HL-60/S4 treated with phorbol 12-myristate 13-acetate at 8.2 ng/mL for 4 days and 3 days (cell line): ENCODE results near the gene HECW1.
"Not testable (repeated sequence)": the region's sequence is repeated elsewhere in the genome, so short reads cannot be mapped to it uniquely, and the experiment has no call there.

Experiments used
- in situ Hi-C: fragments of 300-500 bp; cut with MboI; formaldehyde crosslinking; loops from 2 replicates; pipeline ENCODE4 v1.15.0; 2022; ENCODE audit warnings: low sequenced_read_pairs

The HECW1 gene

DNA sequence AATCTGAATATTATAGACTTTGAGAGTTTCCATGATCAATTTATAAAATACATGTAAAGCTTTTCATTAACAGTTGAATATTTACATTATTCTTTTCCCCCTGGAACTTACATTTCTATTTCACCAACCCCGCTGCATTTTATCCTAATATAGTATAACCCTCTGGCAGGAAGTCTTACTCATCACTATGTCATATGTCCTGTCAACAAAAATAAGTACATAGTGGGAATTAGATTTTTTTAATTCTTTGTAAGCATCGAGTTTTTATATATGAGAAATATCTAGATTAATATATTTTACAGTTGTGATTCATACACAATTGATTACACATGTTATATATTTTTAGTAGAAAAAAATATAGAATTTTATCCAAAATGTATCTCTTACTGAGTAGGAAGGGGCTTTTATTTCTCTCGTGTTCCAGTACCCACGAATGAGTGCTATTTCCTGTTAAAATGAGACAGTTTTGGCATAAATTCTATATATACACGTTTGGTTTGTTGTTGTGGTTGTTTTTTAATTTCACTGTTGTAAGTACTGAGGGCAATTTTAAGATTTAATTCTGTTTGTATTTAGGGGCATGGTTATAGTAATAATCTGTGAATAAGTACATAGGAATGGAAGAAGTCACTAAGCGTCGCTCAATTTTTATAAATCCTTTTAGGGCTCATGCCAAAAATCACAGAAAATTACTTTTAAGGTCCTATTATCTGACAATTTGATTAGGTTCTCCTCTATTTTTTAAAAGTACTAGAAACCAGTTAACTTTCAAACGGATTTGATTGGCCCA is 87.1 kb downstream of the HECW1 start:
- in situ Hi-C loops, result loop anchor here (25.0 kb wide), 1 partner anchor 88 kb away; no protein-coding TSS in a partner anchor

DNA sequence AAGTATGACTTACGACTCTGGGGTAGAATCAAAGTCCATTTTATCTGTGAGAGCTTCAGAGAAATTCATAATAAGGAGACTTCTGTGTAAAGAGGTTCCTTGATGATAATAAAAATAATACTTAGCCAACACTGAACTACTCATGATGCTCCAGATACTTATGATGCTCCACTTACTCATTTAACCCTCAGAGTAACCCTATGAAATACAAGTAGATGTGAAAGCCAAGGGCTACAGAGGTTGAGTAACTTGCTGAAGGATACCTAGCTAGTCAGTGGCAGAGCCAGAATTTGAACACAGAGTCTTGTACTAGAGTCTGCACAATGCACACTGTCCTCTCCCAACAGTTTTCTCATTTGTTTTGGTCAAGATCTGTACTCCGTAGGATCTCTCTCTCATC is 89.5 kb downstream of the HECW1 start:
- in situ Hi-C loops, result no loop called here

DNA sequence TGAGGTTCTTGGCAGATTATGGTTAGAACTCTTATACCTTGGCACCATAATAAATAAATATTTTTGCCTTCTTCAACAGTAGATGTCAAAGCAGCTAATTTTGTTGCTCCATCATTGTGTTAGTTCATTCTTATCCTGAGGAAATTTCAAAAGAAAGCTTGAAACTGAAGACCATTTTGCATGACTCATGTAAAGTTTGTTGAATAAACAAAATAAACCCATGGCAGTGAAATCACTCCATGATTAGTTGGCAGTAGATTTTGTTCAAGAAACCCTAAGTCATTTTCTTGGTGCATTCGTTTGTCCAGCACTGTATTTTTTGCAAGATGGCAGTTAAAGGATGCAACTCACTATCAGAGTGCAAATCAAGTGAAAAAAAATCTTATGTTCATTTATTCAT is 91.6 kb downstream of the HECW1 start:
- in situ Hi-C loops, result no loop called here

DNA sequence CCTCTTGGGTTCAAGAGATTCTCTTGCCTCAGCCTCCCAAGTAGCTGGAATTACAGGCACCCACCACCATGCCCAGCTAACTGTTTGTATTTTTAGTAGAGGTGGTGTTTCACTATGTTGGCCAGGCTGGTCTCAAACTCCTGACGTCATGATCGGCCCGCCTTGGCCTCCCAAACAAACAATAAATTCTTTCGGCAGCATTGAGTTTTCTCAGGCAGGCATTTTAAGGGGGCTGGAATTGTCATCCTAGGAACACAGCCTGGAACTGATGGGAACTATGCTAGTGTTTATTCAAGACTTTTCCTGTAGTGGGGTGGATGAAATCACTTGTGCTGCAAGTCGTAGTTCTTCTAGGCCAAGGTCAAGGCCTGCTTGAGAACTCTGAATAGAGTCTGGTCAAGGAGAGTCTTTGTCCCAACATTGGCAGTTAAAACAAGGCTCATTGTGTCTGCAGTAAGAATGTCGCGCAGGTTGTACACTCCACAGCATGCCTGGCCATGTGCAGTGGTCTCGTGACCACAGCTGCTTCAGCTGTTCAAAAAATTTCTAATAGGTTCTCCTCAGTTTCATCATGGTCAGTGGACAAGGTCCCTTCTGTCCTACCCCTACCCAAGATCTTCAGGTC is 92.8 kb downstream of the HECW1 start:
- in situ Hi-C loops, result no loop called here

DNA sequence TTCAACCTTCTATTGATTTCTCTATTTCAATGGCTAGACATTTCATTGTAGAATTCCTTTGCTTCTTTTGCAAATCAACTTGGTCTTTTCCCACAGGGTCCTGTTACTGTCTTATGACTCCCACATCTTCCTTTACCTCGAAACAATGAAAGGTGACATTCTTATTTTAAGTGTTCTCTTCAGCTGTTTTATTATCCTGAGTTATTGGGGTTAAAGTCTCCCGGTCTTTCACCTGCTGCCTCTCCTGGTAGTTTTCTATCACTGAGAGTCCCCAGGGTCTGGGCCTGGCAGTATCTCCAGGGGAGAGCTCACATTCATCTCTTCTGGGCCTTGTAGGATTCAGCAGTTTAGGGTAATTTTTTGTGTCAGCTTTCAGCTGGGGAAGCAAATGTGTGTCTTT is 95.8 kb downstream of the HECW1 start:
- in situ Hi-C loops, result no loop called here

DNA sequence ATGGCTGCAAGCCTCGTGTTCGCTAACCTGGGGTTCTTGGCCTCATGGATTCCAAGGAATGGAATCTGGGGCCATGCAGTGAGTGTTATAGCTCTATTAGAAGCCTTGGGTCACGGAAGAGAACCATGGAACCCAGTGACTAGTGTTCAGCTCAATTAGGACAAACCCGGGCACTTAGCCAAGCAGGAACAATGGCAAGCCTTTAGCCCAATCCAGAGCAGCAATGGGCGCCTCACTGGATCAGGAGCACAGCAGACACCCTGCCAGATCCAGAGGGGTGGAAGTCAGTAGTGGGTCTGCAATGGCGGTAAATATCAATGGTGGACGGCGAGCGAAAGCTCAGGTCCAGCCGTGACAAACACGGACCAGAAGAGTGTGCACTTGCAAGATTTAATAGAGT is 98.1 kb downstream of the HECW1 start:
- in situ Hi-C loops, result not testable (repeated sequence)

DNA sequence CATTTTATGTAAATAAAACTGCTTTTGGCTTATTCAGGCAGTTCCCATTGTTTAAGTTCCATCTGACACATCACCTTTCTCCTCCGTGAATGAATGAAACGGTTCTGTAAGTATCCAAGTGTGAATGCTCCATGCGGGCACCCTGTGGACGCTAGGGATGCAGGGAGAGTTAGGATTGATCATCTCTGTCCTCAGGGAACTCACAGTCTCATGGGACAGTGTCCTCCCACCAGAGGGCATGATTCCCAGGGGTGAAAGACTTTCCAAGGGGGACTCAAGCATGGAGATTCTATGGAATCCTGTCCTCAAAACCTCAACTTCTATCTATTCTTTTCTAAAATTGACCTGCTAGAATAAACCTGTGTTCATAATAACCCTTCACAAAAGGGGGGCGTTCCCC is 98.8 kb downstream of the HECW1 start:
- in situ Hi-C loops, result no loop called here

DNA sequence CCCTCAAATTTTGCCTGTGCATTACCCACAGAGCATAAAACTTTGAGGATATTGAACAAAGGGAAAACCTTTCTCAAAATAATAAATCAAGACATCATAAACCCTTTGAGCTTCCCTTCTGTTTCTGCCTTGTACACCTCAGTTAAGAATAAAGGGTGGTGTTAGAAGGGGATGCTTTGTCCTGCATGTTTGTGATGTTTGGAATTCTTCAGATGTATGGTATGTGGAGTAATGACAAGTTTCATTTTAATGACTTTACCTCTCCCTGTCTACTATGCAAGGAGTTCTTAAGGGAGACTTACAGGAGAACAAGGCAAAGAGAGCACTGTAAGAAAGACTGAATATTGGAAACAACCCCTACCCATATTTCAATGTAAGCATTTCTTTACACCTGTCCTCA is 99.2 kb downstream of the HECW1 start:
- in situ Hi-C loops, result no loop called here

DNA sequence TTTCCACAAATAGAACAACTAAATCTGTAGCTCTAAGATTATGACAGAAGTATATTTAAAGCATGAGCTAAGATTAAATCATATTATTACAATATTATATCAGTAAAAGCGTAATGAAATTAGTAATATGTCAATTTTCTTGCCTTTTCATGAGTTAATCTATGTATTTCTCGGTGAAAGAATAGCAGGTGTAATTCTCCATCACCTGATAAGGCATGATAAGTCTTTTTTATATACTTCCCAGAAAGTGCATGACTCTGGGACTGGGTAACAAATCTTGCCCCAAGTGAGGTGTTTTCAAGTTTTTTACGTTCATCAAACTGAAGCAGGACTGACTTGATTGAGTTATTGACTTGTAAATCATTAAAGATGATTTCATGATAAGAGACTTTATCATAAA is 100.5 kb downstream of the HECW1 start:
- in situ Hi-C loops, result no loop called here

DNA sequence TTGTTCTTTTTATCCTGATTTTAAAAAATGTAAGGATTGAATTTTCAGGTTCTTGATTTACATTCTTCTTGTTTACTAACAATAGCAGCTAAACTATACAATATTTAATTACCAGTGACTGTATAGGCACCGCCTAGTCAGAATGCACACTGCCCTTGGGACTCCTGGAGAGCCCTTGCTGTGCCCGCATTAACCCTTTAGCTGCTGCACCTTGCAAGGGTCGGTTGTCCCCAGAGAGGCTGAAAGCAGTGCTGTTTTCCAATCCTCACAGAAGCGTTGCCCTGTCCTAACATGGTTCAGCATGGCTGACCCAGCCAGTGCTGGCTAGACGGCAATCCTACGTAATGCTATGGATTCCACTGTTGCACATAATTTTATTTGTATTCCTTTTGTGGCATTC is 102.6 kb downstream of the HECW1 start:
- in situ Hi-C loops, result no loop called here

DNA sequence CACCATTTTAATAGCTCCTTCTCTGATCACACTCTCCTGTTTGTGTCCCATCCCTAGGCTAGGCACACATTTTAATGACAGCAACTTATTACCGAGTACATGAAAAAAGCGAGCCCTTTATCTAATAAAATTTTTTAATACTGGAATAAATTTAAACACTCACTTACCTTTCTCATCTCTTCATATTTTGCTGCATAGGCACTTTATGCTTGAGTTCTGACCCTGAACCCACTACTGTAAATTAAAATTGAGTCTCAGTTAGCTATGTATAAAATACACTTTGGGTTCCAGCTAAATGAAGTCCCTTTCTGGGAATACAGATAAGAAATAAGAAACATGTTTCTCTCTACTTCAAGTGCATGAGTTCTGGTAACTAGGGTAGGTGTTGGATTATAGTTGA is 104.6 kb downstream of the HECW1 start:
- in situ Hi-C loops, result no loop called here

DNA sequence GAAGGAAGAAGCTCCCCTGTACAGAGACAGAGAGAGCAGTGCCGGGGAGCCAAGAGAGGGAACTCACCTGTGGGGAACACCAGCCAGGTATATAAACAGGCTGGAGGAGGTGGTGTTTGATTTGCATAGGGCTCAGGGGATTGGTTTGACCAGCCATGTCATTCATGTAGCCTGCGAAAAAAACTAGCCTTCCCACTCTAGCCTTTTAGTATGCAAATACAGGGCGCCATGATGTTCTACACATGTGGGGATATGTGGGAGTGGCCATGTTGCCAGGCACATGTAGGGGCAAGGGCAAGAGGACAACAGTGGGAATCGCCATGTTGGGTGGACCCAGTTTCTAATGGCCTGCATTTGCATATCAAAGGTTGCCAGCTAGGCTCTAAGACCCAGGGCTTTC is 106.5 kb downstream of the HECW1 start:
- in situ Hi-C loops, result not testable (repeated sequence)

DNA sequence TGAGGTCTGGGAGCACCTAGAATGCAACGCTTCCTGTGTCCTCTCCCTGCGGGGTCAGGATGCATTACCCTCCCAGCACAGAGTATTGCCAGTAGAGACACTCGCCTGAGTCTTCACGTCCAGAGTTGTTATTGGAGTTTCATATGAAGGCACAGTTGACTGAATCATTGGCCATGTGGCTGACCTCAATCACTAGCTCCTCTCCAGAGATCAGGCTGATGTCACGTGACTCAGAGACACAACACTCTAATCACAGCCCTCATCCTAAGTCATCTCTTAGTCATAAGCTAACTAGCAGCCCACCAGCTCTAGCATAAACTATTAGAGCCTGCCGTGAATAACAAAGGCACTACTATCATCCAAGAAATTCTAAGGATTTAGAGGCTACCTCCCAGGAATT is 107.8 kb downstream of the HECW1 start:
- in situ Hi-C loops, result no loop called here

DNA sequence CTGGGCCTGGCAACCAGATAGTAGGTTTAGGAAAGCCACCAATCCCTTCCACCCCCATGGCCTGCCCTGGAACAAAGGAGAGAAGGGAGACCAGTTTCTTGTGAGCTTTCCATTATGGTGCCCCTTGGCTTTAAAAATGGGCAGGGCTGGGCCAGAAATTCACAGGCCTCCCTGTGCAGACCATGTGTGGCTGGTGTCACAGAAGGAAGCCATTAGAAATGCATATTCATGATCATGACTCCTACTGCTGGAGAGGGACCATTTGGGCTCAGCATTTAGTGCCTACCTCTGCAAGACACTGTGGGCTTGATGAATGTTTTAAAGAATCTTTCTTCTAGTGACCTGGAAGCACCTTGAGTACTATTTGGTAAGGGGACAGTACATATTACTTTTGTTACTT is 108.3 kb downstream of the HECW1 start:
- in situ Hi-C loops, result no loop called here

DNA sequence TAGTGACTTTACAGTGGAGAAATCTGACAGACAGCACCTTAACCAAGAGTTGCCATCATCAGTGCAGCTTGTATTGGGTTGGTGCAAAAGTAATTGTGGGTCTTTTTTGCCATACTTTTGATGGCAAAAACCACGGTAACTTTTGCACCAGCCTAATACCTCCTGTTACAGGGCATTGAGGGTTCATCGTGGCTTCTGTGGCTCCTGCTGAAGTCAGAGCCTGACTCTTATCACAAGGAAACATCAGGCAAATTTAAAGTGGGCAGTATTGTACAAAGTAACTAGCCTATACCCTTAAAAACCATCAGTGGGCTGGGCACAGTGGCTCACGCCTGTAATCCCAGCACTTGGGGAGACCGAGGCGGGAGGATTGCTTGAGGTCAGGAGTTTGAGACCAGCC is 117.4 kb downstream of the HECW1 start:
- in situ Hi-C loops, result no loop called here

DNA sequence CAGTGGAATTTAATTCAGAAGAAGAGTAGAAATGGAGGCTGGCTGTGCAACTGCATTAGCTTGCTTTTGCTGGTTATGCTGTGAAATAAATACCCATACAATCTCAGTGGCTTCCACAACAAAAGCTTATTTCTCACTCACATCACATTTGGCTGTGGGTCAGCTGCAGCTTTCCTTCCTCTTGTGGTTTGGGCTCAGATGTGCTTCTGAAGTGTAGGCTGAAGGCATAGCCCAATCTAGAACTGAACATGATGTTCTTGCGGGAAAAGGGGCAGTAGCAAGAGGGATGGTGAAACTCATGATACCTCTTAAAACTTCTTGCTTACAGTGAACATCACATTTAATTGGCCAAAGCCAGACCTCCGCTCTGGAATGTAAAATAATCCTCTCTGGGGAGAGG is 119.9 kb downstream of the HECW1 start:
- in situ Hi-C loops, result no loop called here

DNA sequence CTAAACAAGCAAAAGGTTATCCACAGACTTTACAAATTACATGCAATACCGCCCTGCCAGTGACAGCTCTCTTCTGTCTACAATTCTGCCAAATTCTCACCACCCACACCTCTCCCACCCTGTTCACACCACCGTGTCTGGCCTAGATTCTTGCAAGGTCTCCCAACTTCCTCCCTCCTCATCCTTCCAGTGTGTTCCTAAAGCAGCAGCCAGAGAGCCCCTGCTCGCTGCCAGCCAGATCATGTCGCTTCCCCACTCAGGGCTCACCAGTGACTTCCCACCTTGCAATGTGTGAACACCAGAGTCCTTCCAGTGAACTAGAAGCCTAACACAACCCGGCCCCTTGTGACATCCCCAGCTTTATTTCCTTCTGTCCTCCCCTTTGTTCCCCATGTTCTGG is 121.6 kb downstream of the HECW1 start:
- in situ Hi-C loops, result no loop called here

DNA sequence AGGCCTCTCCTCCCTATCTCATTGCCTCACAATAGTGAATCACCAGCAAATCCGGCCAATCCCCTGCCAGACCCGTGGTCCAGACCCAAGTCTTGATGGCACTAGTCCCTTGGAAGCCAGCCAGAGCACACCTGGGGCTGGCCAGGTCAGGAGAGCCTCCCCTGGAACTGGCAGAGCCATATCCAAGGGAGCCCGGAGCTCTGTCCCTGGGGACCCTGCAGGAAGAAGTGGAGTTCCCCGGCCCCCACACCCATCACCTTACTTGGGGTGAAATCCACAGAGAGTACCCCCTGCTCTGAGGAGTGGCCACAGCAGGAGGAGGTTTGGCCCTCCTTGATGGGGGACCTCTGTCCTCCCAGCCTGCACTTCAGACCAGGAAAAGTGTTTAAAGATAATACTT is 122.5 kb downstream of the HECW1 start:
- in situ Hi-C loops, result no loop called here

DNA sequence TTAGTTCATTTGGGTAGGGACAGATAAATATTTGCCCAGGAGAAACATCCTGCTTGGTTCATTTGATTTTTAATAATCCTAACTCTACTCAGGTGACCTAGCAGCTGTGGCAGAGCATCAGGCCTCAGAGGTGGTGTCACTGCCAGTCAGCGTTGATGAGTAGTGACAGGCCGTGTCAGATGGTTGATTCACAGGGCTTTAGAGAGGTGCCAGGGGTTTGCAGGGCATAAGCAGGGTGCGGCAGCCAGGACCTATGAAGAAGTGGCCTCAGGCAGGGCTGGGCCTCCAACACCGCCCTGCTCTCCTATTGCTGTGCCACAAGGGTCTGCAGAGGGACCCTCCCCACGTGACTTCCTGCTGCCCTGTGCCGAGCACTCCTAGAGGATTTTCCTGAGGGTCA is 128.1 kb downstream of the HECW1 start:
- in situ Hi-C loops, result no loop called here

DNA sequence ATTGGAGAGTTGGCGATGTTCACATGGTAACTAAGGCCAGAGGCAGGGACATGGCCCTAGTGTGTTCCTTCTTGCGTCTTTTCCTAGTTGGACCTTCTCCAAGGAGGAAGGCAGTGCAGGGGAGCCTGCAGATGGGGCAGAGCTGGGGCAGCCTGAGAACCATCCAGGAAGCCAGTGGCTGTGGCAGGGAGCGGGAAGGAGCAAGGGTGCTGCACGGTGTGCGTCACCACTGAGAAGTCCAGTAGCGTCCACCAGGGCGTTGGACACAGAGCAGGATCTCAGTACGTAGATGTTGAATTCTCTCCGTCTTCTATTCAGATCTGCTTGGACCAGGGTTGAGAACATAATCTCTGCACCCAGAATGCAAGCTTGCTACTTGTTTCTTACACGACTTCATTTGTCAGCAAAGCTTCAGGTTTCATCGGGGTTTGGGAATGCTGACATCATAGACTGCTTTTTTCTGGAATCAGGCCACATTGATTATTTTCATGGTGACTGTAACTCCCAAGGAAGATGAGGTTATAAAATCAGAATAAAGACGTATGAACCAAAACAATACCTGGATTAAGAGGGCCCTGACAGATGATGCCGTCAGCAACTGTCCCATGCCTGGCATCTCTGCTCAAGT is 130.3 kb downstream of the HECW1 start:
- in situ Hi-C loops, result no loop called here

DNA sequence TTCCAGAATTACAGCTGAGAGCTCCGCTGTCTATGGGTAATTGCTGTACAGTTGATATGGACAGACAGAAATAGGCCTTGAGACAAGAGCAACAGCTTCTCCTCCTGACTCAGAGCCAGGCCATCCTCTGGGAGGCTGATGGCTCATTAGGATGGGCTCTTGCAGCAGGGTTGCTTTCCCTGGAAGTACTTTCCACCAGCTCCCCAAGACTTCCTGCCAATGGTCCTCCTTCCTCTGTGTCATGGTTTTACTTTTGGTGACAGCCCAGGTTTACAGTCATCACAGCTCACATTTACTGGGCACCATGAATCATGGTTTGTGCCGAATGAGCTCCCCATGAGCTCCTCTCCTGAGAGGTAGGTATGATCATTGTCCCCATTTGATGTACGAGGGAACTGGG is 131.8 kb downstream of the HECW1 start:
- in situ Hi-C loops, result no loop called here

DNA sequence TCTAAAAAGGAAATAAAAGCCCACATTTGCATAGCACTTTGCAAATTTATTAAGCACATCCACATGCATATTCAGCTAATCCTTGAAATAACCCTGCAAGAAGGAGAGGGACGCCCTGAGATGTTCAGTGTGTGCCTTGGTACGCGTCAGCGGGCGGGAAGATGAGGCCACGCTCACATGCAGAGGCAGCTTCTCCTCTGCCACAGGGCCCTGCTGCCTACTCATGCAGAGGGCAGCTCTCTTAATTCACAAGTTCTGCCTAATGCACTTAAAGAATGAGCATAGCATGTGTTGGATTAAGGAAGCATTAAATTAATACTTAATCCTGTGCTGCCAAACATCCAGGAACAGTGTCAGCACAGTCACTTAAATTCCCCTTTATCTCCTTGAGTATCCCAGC is 132.3 kb downstream of the HECW1 start:
- in situ Hi-C loops, result no loop called here
